ENCODE results near the gene RAD51B. TPM values are rescaled to one million over a fixed set of nuclear protein-coding genes. Genes with fewer than 3 reads are reported as not detected.

RAD51B gene
- total and polyA plus RNA-seq, 2 experiments from 2014 or later: 11.7 to 17.8 TPM

- TF ChIP-seq CTCF (IDR thresholded peaks at IDR 0.05; ENCODE audit: low read depth, low read length): no peak
- no peaks in the 10 kb centered on the region for H3K4me1 ChIP-seq (ENCODE audit: low read depth)
Observed at GRCh38 chr14:67853715-67854114, 34.1 kb downstream of the RAD51B start.

GRCh38 chr14:67856827-67857226 lies 37.2 kb downstream of the RAD51B start:
- no peak overlapping the region for H3K27ac ChIP-seq
- no peaks in the 10 kb centered on the region for H3K9me3 ChIP-seq (ENCODE audit: low read depth)
- no peak overlapping the region for H3K4me3 ChIP-seq
- no peaks in the 10 kb centered on the region for H3K4me1 ChIP-seq (ENCODE audit: low read depth)
- H3K36me3 ChIP-seq: no peaks in the 10 kb centered on the region
- H3K27me3 ChIP-seq: no peaks in the 10 kb centered on the region
- no peak for TF ChIP-seq CTCF (IDR thresholded peaks at IDR 0.05; ENCODE audit: low read depth, low read length)
- DNase-seq (ENCODE audit: low read depth in 1 of 2, low spot score in 1 of 2): peak in 1 of 2 donors; percentile 34

More at GRCh38 chr14:67853715-67854114, 34.1 kb downstream of the RAD51B start:
- Histone ChIP-seq H3K36me3 (no peaks in the 10 kb centered on the region), H3K27ac (no peak overlapping the region), H3K9me3 (ENCODE audit: low read depth) (no peaks in the 10 kb centered on the region), H3K27me3 (no peaks in the 10 kb centered on the region), H3K4me3 (no peak overlapping the region)
- no peak for DNase-seq (ENCODE audit: low read depth in 1 of 2, low spot score in 1 of 2)

GRCh38 chr14:67857778-67858350 lies 38.3 kb downstream of the RAD51B start:
- no peak overlapping the region for H3K27ac ChIP-seq
- no peaks in the 10 kb centered on the region for H3K36me3 ChIP-seq
- no peaks in the 10 kb centered on the region for H3K9me3 ChIP-seq (ENCODE audit: low read depth)
- no peaks in the 10 kb centered on the region for H3K27me3 ChIP-seq
- TF ChIP-seq CTCF (IDR thresholded peaks at IDR 0.05; ENCODE audit: low read depth, low read length): no peak
- no peaks in the 10 kb centered on the region for H3K4me1 ChIP-seq (ENCODE audit: low read depth)
- H3K4me3 ChIP-seq: no peak overlapping the region
- no peak for DNase-seq (ENCODE audit: low read depth in 1 of 2, low spot score in 1 of 2)

GRCh38 chr14:67859169-67859749 lies 39.7 kb downstream of the RAD51B start:
- no peaks in the 10 kb centered on the region for H3K27me3 ChIP-seq
- H3K36me3 ChIP-seq: no peaks in the 10 kb centered on the region
- no peak for TF ChIP-seq CTCF (IDR thresholded peaks at IDR 0.05; ENCODE audit: low read depth, low read length)
- DNase-seq (ENCODE audit: low read depth in 1 of 2, low spot score in 1 of 2): no peak
- H3K27ac ChIP-seq: no peak overlapping the region
- no peak overlapping the region for H3K4me3 ChIP-seq
- H3K4me1 ChIP-seq (ENCODE audit: low read depth): no peaks in the 10 kb centered on the region
- no peaks in the 10 kb centered on the region for H3K9me3 ChIP-seq (ENCODE audit: low read depth)

- no peaks in the 10 kb centered on the region for H3K36me3 ChIP-seq
- DNase-seq (ENCODE audit: low read depth in 1 of 2, low spot score in 1 of 2): no peak
- H3K27ac ChIP-seq: no peak overlapping the region
- H3K4me3 ChIP-seq: no peak overlapping the region
- no peaks in the 10 kb centered on the region for H3K4me1 ChIP-seq (ENCODE audit: low read depth)
- H3K27me3 ChIP-seq: no peaks in the 10 kb centered on the region
- no peaks in the 10 kb centered on the region for H3K9me3 ChIP-seq (ENCODE audit: low read depth)
- TF ChIP-seq CTCF (IDR thresholded peaks at IDR 0.05; ENCODE audit: low read depth, low read length): no peak
Observed at GRCh38 chr14:67863223-67863622, 43.6 kb downstream of the RAD51B start.
